Amygdala (tissue), 56 donors: Measurements from ENCODE around the gene ANO2.

ENCODE experiments used
- DNase-seq, 56 donors: peaks; one replicate each; lab custom pipeline; 2025; lab: John Stamatoyannopoulos, UW

The ANO2 gene

GRCh38 chr12:5789469-5789968 is 155.5 kb downstream of the ANO2 start:
- no peak for DNase-seq

GRCh38 chr12:5787828-5788227 is 157.2 kb downstream of the ANO2 start:
- DNase-seq = no peak

- DNase-seq = no peak
These were observed 159.5 kb downstream of the ANO2 start for GRCh38 chr12:5785601-5786000.

GRCh38 chr12:5784462-5785130 is 160.5 kb downstream of the ANO2 start:
- DNase-seq = no peak

GRCh38 chr12:5783289-5783920 is 161.7 kb downstream of the ANO2 start:
- DNase-seq = no peak

- DNase-seq = no peak
These were observed 164.5 kb downstream of the ANO2 start for GRCh38 chr12:5780536-5780935.

GRCh38 chr12:5779401-5779800 is 165.7 kb downstream of the ANO2 start:
- DNase-seq = no peak

- no peak for DNase-seq
These were observed 166.2 kb downstream of the ANO2 start for GRCh38 chr12:5778821-5779220.

GRCh38 chr12:5777451-5777850 is 167.6 kb downstream of the ANO2 start:
- DNase-seq = no peak

- no peak for DNase-seq
These were observed 169.0 kb downstream of the ANO2 start for GRCh38 chr12:5776091-5776490.

GRCh38 chr12:5773550-5773949 is 171.5 kb downstream of the ANO2 start:
- DNase-seq = no peak

GRCh38 chr12:5771756-5772155 is 173.3 kb downstream of the ANO2 start:
- DNase-seq = no peak

GRCh38 chr12:5770727-5771126 is 174.3 kb downstream of the ANO2 start:
- DNase-seq = no peak

GRCh38 chr12:5768581-5769196 is 176.4 kb downstream of the ANO2 start:
- no peak for DNase-seq

- DNase-seq = no peak
These were observed 176.9 kb downstream of the ANO2 start for GRCh38 chr12:5768171-5768570.

GRCh38 chr12:5758347-5758746 is 186.7 kb downstream of the ANO2 start:
- DNase-seq = no peak

GRCh38 chr12:5756338-5756842 is 188.7 kb downstream of the ANO2 start:
- no peak for DNase-seq

- no peak for DNase-seq
These were observed 197.0 kb downstream of the ANO2 start for GRCh38 chr12:5748027-5748426.

GRCh38 chr12:5746917-5747316 is 198.1 kb downstream of the ANO2 start:
- no peak for DNase-seq

- DNase-seq = no peak
These were observed 198.8 kb downstream of the ANO2 start for GRCh38 chr12:5746036-5746908.
